ENCODE measurements around the gene GUCD1. TPM values are rescaled to one million over a fixed set of nuclear protein-coding genes. Genes with fewer than 3 reads are reported as not detected.
"Not testable (repeated sequence)": the region's sequence is repeated elsewhere in the genome, so short reads cannot be mapped to it uniquely, and the experiment has no call there.

GUCD1 gene
- polyA plus RNA-seq (2013, experiment 1 of 4): 46.3 TPM
- polyA plus RNA-seq (2013, experiment 2 of 4): 46.9 TPM
- 32.1 TPM for polyA plus RNA-seq (2013, experiment 3 of 4)
- polyA plus RNA-seq (2013, experiment 4 of 4): 41.8 TPM

DNA sequence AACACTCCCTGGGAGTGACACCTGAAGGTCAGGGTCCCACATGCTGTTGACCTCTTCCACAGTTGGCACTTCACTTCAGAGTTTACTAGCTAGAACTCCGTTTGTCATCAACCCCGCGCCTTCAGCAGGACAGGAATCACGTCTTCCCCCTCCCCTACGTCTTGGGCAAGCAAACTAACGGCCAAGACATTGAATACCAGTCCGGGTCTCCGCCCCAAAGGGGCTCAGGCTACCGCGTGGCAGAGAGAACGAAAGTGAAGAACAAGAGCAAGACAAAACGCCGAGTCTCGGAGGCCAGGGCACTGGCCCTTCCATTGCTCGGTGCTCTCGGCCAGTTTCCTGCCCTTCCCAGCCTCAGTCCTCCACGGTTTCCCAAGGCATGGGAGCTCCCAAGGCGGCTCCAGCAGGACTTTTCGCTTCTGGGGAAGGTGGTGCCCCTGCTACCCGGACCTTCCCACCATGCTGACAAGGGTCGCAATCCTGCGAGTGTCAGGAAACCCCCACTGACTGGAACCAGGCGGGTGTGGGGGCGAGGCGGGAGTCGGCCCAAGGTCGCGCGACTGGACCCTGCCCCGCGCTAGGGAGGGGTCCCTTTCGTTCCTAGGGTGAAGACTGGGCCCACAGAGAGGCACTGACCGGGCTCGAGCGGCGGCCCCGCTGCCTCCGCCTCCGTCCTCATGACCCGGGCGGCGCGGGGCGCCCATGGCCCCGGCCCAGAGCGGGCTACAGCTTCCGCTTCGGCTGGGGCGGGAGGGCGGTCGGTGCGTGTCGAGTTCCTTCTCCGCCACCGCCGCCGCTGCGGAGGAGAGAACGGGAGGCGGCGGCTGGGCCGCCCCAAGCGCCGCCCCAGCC lies at the start of gene GUCD1:
Gene GUCD1 (minus strand): TSS at position 826 of the 852 bp plus-strand sequence. CDS start 147 bp downstream, at position 679.
- Histone ChIP-seq H3K36me3 (ENCODE audit: control insufficient read depth, insufficient read depth, low read length) (peaks cover 19% of the 10 kb centered on the region), H3K9me3 (ENCODE audit: control insufficient read depth, low read length) (no peaks in the 10 kb centered on the region), H3K4me1 (ENCODE audit: control insufficient read depth, insufficient read depth, low read length) (peaks cover 12% of the 10 kb centered on the region), H3K4me3 (ENCODE audit: insufficient read depth, low read depth, low read length) (peak within 1 kb of the TSS; percentile 92), H3K27me3 (ENCODE audit: control insufficient read depth, insufficient read depth, low read length, poor library complexity, severe bottlenecking) (no peaks in the 10 kb centered on the region), H3K27ac (ENCODE audit: insufficient read depth, low read depth, low read length, poor library complexity, severe bottlenecking) (peak within 1 kb of the TSS; percentile 83)
- WGBS, 2 experiments: 2% methylated on average over 64 of the region's 64 CpGs

DNA sequence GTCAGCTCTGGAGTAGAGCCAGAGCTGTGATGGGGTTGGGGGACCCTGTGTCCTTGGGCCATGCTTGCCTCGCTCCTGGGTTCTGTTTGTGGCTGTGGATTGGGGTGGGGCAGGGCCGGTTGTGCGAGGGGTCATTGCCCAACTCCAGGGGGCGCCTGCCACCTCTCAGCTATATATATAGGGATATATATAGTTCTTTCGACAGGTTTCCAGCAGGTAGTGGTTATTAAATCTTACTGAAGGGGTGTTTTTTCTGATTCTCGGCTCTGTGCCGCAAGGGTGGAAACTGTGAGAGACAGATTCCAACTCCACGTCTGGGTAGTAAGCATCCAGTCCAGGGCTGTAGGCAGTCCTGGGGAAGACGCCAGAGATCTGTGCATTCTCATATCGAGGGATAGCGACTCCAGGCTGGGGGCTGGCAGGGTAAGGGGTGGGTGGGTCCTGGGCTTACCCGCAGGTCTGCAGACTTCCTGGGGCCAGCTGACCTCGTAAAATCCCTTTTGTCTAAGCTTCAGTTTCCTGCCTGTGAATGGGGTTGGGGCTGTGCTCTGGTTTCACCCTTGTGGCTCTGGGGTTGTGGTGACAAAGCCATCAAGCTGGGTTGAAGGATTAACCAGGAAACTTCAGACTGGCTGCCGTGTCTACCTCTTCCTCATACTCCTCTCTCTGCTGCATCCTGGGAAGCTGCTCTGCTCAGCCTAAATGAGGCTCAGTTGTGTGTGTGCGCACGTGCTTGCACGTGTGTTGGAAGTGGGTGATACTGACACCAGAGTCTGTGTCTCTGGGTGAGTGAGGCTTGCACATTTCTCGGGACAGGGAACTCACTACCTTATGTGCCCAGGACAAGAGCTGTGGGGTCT lies 49.1 kb upstream of the GUCD1 start:
- WGBS, 2 experiments: 41 to 44% methylated on average over 14 of the region's 18 CpGs
- H3K4me3 ChIP-seq (ENCODE audit: insufficient read depth, low read depth, low read length); H3K27me3 ChIP-seq (ENCODE audit: control insufficient read depth, insufficient read depth, low read length, poor library complexity, severe bottlenecking); H3K9me3 ChIP-seq (ENCODE audit: control insufficient read depth, low read length); H3K27ac ChIP-seq (ENCODE audit: insufficient read depth, low read depth, low read length, poor library complexity, severe bottlenecking); H3K36me3 ChIP-seq (ENCODE audit: control insufficient read depth, insufficient read depth, low read length); H3K4me1 ChIP-seq (ENCODE audit: control insufficient read depth, insufficient read depth, low read length): not testable (repeated sequence)

DNA sequence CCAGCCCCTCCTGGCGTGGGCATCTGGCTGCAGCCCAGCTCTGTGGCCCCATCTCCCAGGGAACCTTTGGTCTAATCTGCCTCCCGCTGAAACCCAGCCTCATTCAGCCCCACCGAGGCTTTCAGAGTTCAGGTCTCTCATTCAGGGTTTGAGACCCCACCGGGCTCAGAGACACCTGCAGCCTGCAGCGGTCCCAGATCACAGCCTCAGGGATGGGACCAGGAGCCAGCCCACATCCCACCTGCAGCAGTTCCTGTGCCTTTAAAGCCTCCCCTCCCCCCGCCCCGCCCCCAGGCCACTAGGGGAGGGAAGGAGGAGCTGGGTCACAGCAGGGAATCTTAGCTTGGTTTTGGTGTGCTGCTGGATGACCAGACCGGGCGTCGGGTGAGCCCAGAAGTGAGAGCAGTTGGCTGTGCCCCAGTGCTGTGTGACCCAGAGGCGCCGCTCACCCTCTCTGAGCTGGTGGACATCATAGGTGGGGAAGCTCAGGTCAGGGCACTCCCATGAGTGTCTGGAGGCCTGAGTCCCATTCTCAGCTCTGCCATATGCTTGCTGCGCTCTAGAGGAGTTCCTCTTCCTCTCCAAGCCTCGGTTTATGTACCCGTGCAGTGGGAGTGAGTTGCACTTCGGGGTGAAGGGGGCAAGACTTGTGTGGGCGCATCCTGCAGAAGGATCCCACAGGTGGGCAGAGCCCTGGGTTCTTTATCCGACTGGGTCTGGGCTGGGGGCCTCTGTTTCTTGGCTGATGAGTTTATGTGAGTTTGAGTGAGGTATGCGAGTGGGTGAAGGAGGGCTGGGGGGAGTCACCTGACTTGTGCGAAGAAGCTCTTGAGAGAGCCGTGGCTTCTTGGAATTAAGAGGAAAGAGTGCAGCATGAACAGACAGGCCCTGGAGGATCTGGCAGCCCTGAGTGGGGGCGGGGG lies 48.2 kb upstream of the GUCD1 start, which contains the start of gene GGT1:
Gene GGT1 (plus strand): TSS at position 347 of the 923 bp plus-strand sequence. CDS start 7,889 bp downstream, outside the sequence.
- not testable (repeated sequence) for H3K4me1 ChIP-seq (ENCODE audit: control insufficient read depth, insufficient read depth, low read length); H3K36me3 ChIP-seq (ENCODE audit: control insufficient read depth, insufficient read depth, low read length); H3K4me3 ChIP-seq (ENCODE audit: insufficient read depth, low read depth, low read length); H3K27ac ChIP-seq (ENCODE audit: insufficient read depth, low read depth, low read length, poor library complexity, severe bottlenecking); H3K27me3 ChIP-seq (ENCODE audit: control insufficient read depth, insufficient read depth, low read length, poor library complexity, severe bottlenecking); H3K9me3 ChIP-seq (ENCODE audit: control insufficient read depth, low read length)
- WGBS, 2 experiments: 51 to 56% methylated on average over 18 to 21 of the region's 22 CpGs

DNA sequence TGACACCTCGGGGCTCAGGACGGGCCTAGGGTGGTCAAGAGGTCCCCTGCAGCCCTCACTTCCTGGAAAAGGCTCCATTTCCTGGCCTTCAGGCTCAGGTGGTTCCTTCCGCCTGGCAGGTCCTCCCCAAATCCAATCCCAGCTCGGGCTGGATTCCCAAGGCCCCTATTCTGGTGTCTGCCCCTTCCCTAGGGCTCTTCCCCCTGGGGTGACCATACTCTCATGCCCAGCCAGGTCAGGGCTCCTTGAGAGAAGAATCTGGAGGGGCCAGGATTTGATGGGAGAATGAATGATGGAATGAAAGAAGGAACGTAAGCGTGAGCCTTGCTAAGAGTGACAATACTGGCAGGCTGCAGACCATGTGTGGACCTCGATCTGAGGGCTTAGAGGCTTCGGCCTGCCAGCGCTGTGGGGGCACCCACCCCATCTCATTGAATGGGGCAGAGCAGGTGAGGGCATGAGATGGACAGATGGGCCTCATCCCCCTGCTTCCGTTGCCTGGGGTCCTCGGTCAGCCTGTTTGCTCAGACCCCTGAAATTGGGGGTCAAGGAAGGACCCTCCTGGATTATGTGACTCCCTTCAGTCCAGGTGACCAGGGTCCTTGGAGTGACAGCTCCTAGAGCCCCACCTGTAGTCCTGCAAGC lies 47.3 kb upstream of the GUCD1 start:
- H3K27me3 ChIP-seq (ENCODE audit: control insufficient read depth, insufficient read depth, low read length, poor library complexity, severe bottlenecking); H3K27ac ChIP-seq (ENCODE audit: insufficient read depth, low read depth, low read length, poor library complexity, severe bottlenecking); H3K9me3 ChIP-seq (ENCODE audit: control insufficient read depth, low read length); H3K4me1 ChIP-seq (ENCODE audit: control insufficient read depth, insufficient read depth, low read length); H3K4me3 ChIP-seq (ENCODE audit: insufficient read depth, low read depth, low read length); H3K36me3 ChIP-seq (ENCODE audit: control insufficient read depth, insufficient read depth, low read length): not testable (repeated sequence)
- 88 to 93% methylated on average over 11 of the region's 11 CpGs for WGBS, 2 experiments

- H3K4me3 ChIP-seq (ENCODE audit: insufficient read depth, low read depth, low read length): no peak overlapping the region
- H3K27ac ChIP-seq (ENCODE audit: insufficient read depth, low read depth, low read length, poor library complexity, severe bottlenecking): no peak overlapping the region
- H3K9me3 ChIP-seq (ENCODE audit: control insufficient read depth, low read length): no peaks in the 10 kb centered on the region
- H3K4me1 ChIP-seq (ENCODE audit: control insufficient read depth, insufficient read depth, low read length): no peaks in the 10 kb centered on the region
- no peaks in the 10 kb centered on the region for H3K27me3 ChIP-seq (ENCODE audit: control insufficient read depth, insufficient read depth, low read length, poor library complexity, severe bottlenecking)
- WGBS, 2 experiments: 90 to 93% methylated on average over 12 of the region's 12 CpGs
- H3K36me3 ChIP-seq (ENCODE audit: control insufficient read depth, insufficient read depth, low read length): no peaks in the 10 kb centered on the region
Observed at GRCh38 chr22:24601217-24602104, 46.5 kb upstream of the GUCD1 start.

DNA sequence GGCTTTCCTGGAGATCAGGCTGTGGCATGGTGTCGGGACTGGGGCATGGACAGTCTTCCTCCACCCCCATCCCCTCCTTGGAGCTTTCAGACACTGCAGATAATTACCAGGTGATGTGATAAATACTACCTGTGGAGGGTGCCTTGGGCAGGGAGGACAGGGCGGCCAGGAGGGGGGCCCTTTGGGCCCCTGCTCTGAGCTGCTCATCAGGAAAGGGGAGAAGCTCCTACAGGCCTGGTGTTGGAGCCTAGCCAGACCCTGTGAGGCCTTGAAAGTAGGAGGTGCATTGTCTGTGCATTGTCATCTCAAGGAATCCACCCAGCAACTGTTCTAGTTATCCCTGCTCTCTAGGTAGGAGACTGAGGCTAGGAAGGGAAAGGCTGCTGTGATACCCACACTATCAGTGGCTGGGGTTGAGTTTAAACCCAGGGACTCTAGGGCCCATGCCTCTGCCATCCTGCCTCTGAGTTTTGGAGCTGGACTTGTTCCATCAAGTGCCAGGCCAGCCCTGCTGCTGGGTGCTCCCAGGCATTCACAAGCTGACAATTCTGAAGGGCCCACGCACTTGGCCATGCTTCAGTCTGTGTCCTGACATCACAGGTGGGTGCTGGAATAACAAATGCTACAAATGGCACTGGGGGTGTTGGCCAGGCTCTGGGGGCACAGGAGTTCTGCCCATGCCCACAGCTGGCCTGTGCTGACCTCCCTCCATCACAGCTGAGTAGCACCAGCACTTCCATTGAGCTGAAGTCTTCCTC lies 45.2 kb upstream of the GUCD1 start:
- WGBS, 2 experiments: 88 to 92% methylated on average over 3 of the region's 3 CpGs
- not testable (repeated sequence) for H3K4me1 ChIP-seq (ENCODE audit: control insufficient read depth, insufficient read depth, low read length)

DNA sequence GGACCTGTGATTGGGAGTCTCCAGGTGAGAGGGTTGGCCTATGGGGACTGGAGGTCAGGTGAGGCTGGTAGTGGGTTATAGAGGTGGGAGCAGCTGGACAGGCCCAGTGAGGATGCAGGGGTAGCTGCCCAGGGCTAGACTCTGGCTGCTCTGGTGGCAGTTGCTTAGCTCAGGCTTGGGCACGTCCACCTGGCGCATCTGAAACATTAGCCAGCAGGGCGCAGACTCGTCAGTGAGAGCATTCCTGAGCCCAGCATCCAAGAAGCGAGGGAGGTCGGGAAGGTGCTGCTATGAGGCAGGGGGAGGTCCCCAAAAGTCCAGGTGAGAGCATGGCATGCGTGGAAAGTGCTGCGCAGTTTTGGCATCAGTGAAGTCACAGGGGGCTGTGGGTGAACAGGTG lies 44.6 kb upstream of the GUCD1 start:
- 76 to 80% methylated on average over 8 of the region's 8 CpGs for WGBS, 2 experiments

More for the DNA sequence above, 45.2 kb upstream of the GUCD1 start:
- not testable (repeated sequence) for H3K27me3 ChIP-seq (ENCODE audit: control insufficient read depth, insufficient read depth, low read length, poor library complexity, severe bottlenecking); H3K9me3 ChIP-seq (ENCODE audit: control insufficient read depth, low read length); H3K36me3 ChIP-seq (ENCODE audit: control insufficient read depth, insufficient read depth, low read length); H3K4me3 ChIP-seq (ENCODE audit: insufficient read depth, low read depth, low read length); H3K27ac ChIP-seq (ENCODE audit: insufficient read depth, low read depth, low read length, poor library complexity, severe bottlenecking)

GRCh38 chr22:24597076-24597475 lies 42.1 kb upstream of the GUCD1 start:
- WGBS, 2 experiments: 85 to 88% methylated on average over 9 of the region's 9 CpGs
- H3K9me3 ChIP-seq (ENCODE audit: control insufficient read depth, low read length); H3K36me3 ChIP-seq (ENCODE audit: control insufficient read depth, insufficient read depth, low read length); H3K27ac ChIP-seq (ENCODE audit: insufficient read depth, low read depth, low read length, poor library complexity, severe bottlenecking); H3K27me3 ChIP-seq (ENCODE audit: control insufficient read depth, insufficient read depth, low read length, poor library complexity, severe bottlenecking); H3K4me3 ChIP-seq (ENCODE audit: insufficient read depth, low read depth, low read length): not testable (repeated sequence)
- peaks cover 12% of the 10 kb centered on the region for H3K4me1 ChIP-seq (ENCODE audit: control insufficient read depth, insufficient read depth, low read length)

More for the DNA sequence above, 44.6 kb upstream of the GUCD1 start:
- no peak overlapping the region for H3K4me3 ChIP-seq (ENCODE audit: insufficient read depth, low read depth, low read length)
- H3K27ac ChIP-seq (ENCODE audit: insufficient read depth, low read depth, low read length, poor library complexity, severe bottlenecking): no peak overlapping the region
- no peaks in the 10 kb centered on the region for H3K27me3 ChIP-seq (ENCODE audit: control insufficient read depth, insufficient read depth, low read length, poor library complexity, severe bottlenecking)
- no peaks in the 10 kb centered on the region for H3K9me3 ChIP-seq (ENCODE audit: control insufficient read depth, low read length)
- H3K36me3 ChIP-seq (ENCODE audit: control insufficient read depth, insufficient read depth, low read length): no peaks in the 10 kb centered on the region
- peaks cover 9% of the 10 kb centered on the region for H3K4me1 ChIP-seq (ENCODE audit: control insufficient read depth, insufficient read depth, low read length)
